Heart left ventricle (tissue), 16 donors: Measurements from ENCODE around the gene TPRG1L. TPM values are rescaled to one million over a fixed set of nuclear protein-coding genes. Genes with fewer than 3 reads are reported as not detected.

Experiments
- ATAC-seq, 4 donors: fragments of 200-7000 bp; cut with Tn5 transposase; one replicate each; pipeline ENCODE4 v1.9.1; 2020 to 2022; ENCODE audit warnings: moderate library complexity in 4 of 4, mild to moderate bottlenecking in 3 of 4, moderate number of reproducible peaks in 1 of 4
- DNase-seq, 5 donors: peaks; one replicate each; pipeline ENCODE4 v3.0.0-alpha.2; 2020
- H3K27ac ChIP-seq, 12 donors: fragments of 200-600 bp; sonication (generic) in 4 of 12; one replicate each; pipeline versions ENCODE4 v1.5.0 to v1.8.0; 2016 to 2022; ENCODE audit warnings: mild to moderate bottlenecking in 2 of 12
- H3K27me3 ChIP-seq, 9 donors: fragments of 200-600 bp; sonication (generic) in 2 of 9; one replicate each; pipeline versions ENCODE4 v1.5.1 to v1.8.0; 2016 to 2022; ENCODE audit warnings: mild to moderate bottlenecking in 3 of 9
- H3K36me3 ChIP-seq, 9 donors: fragments of 200-600 bp; sonication (generic) in 2 of 9; one replicate each; pipeline versions ENCODE4 v1.5.0 to v1.8.0; 2018 to 2022; ENCODE audit warnings: mild to moderate bottlenecking in 2 of 9
- H3K4me1 ChIP-seq, 12 donors: fragments of 200-600 bp; sonication (generic) in 4 of 12; one replicate each; pipeline versions ENCODE4 v1.5.0 to v1.8.0; 2016 to 2022; ENCODE audit warnings: mild to moderate bottlenecking in 3 of 12
- H3K4me3 ChIP-seq, 12 donors: fragments of 200-600 bp; sonication (generic) in 4 of 12; one replicate each; pipeline versions ENCODE4 v1.5.0 to v1.8.0; 2017 to 2022; ENCODE audit warnings: mild to moderate bottlenecking in 9 of 12, moderate library complexity in 4 of 12
- H3K9me3 ChIP-seq, 12 donors: fragments of 200-600 bp; sonication (generic) in 4 of 12; one replicate each; pipeline versions ENCODE4 v1.5.0 to v1.8.0; 2016 to 2022; ENCODE audit warnings: mild to moderate bottlenecking in 1 of 12
- CTCF ChIP-seq, 12 donors: fragments of 200-600 bp; sonication (generic) in 4 of 12; IDR thresholded peaks; one replicate each; pipeline versions ENCODE4 v1.5.0 to v1.8.0; 2018 to 2022; ENCODE audit warnings: antibody characterized with exemption in 12 of 12, mild to moderate bottlenecking in 5 of 12
- POLR2A ChIP-seq, 2 donors: fragments of 450-650 bp; IDR thresholded peaks; one replicate each; pipeline ENCODE4 v1.6.1; 2017; ENCODE audit warnings: antibody characterized with exemption in 2 of 2, mild to moderate bottlenecking in 2 of 2, moderate library complexity in 2 of 2
- WGBS, 4 donors: extraction: QIAGEN DNeasy Blood & Tissue Kit in 2 of 4; methylation state at CpG; one replicate each; pipeline versions ENCODE4 v1.1.5 to v1.1.7; 2013 to 2018; 5-methylcytosine and 5-hydroxymethylcytosine counted together
- intact Hi-C, 10 donors: fragments of 100-400 bp; cut with DNase I; formaldehyde crosslinking; loops; one replicate each; pipeline versions ENCODE4 v1.11.1 to v1.14.2; 2022
- polyA plus RNA-seq, 2 donors: library from polyadenylated mRNA; stranded (reverse); fragments of 200-250 nt; gene quantifications; one replicate each; pipeline ENCODE4 v1.2.3, GENCODE V29; 2013
- total RNA-seq, 9 donors: library from RNA; depleted of rRNA in 2 of 9; stranded (reverse); fragments of >200 nt in 2 of 9; fragmentation: NEBNext Ultra II Directional in 3 of 9; extraction: Animal tissue kit (Norgen Biotek cat#: 25700) in 3 of 9; gene quantifications; one replicate each; pipeline versions ENCODE4 v1.1.0 to v1.2.4, GENCODE V29; 2016 to 2023
- donor health status: ischemic (EF 13 %, LVEDD 7.1; RV severe dilation, severe dysfunction).
- donor health status: healthy with polysubstance abuse.
- donor health status: DM: no; HTN: yes; CAD: no.
- donor health status: DM: no; HTN: no; CAD: no.
- donor health status: ischemic (EF 25% LVEDD 6.9; RV normal size, moderate dysfunction).
- donor health status: ischemic (EF 25% LVEDD 5.7; RV mildly dilated, moderate dysfunction).
- donor health status: healthy.
- donor health status: DM: yes; HTN: yes; CAD: no.
- donor health status: ischemic (EF 35%, LVEDD 5.7; RV mildly dilated, moderate dysfunction).
- donor health status: nonischemic (EF 11% LVEDD 7.7; RV severe dilation, severe dysfunction).
- donor health status: DM: yes; HTN: yes; CAD: no.
- donor health status: PGD.
- donor health status: ischemic (EF 29% LVEDD 5.4; RV normal size, mild dysfunction).
- donor health status: nonischemic (EF 23%, LVEDD 6.1; RV moderate dilation, normal function).

TPRG1L gene
- total and polyA plus RNA-seq, 11 donors, result 24.2 to 58.0 (median 48.8) TPM

GRCh38 chr1:3641046-3641760 lies 16.4 kb downstream of the TPRG1L start:
- H3K4me1 ChIP-seq, result no peaks in the 10 kb centered on the region
- H3K36me3 ChIP-seq, result peaks cover 0 to 81% (median 55%) of the 10 kb centered on the region in 9 donors
- 94 to 97% (median 95%) methylated on average over 26 of the region's 26 CpGs for WGBS, 4 donors
- no peak for ATAC-seq
- no peaks in the 10 kb centered on the region for H3K9me3 ChIP-seq
- no peak overlapping the region for H3K4me3 ChIP-seq
- no peak for TF ChIP-seq POLR2A (IDR thresholded peaks at IDR 0.05)
- TF ChIP-seq CTCF (IDR thresholded peaks at IDR 0.05), result no peak
- H3K27ac ChIP-seq, result no peak overlapping the region
- intact Hi-C loops, result loop anchor here in 1 of 10 donors (10.0 kb wide), 1 partner anchor 84 kb away; no protein-coding TSS in a partner anchor
- no peak for DNase-seq
- H3K27me3 ChIP-seq, result no peaks in the 10 kb centered on the region

GRCh38 chr1:3641816-3642215 lies 17.0 kb downstream of the TPRG1L start:
- intact Hi-C loops, result loop anchor here in 1 of 10 donors (10.0 kb wide), 1 partner anchor 83 kb away; no protein-coding TSS in a partner anchor
- H3K4me1 ChIP-seq, result no peaks in the 10 kb centered on the region
- peaks cover 0 to 81% (median 55%) of the 10 kb centered on the region in 9 donors for H3K36me3 ChIP-seq
- no peaks in the 10 kb centered on the region for H3K9me3 ChIP-seq
- DNase-seq, result no peak
- no peaks in the 10 kb centered on the region for H3K27me3 ChIP-seq
- TF ChIP-seq POLR2A (IDR thresholded peaks at IDR 0.05), result no peak
- TF ChIP-seq CTCF (IDR thresholded peaks at IDR 0.05), result no peak
- H3K27ac ChIP-seq, result no peak overlapping the region
- WGBS, 4 donors, result 94 to 97% (median 96%) methylated on average over 11 of the region's 11 CpGs
- ATAC-seq, result no peak
- H3K4me3 ChIP-seq, result no peak overlapping the region

- no peak overlapping the region for H3K27ac ChIP-seq
- ATAC-seq, result no peak
- H3K9me3 ChIP-seq, result no peaks in the 10 kb centered on the region
- 90 to 93% (median 91%) methylated on average over 39 to 42 of the region's 43 CpGs for WGBS, 4 donors
- H3K4me1 ChIP-seq, result no peaks in the 10 kb centered on the region
- TF ChIP-seq POLR2A (IDR thresholded peaks at IDR 0.05) (no peak), CTCF (IDR thresholded peaks at IDR 0.05) (no peak)
- DNase-seq, result no peak
- H3K36me3 ChIP-seq, result peaks cover 0 to 78% (median 54%) of the 10 kb centered on the region in 9 donors
- H3K4me3 ChIP-seq, result no peak overlapping the region
- no peaks in the 10 kb centered on the region for H3K27me3 ChIP-seq
- intact Hi-C loops, result loop anchor here in 1 of 10 donors (10.0 kb wide), 1 partner anchor 82 kb away; no protein-coding TSS in a partner anchor
Observed at GRCh38 chr1:3642919-3643675, 18.3 kb downstream of the TPRG1L start.

- no peak overlapping the region for H3K4me3 ChIP-seq
- ATAC-seq (no peak), DNase-seq (no peak)
- 92 to 96% (median 95%) methylated on average over 10 to 23 of the region's 25 CpGs for WGBS, 4 donors
- H3K27ac ChIP-seq, result no peak overlapping the region
- H3K4me1 ChIP-seq, result peaks cover 0 to 11% (median 5%) of the 10 kb centered on the region in 12 donors
- H3K36me3 ChIP-seq, result peaks cover 0 to 66% (median 43%) of the 10 kb centered on the region in 9 donors
- intact Hi-C loops, result loop anchor here in 1 of 10 donors (10.0 kb wide), 1 partner anchor 81 kb away; no protein-coding TSS in a partner anchor
- H3K27me3 ChIP-seq, result no peaks in the 10 kb centered on the region
- TF ChIP-seq CTCF (IDR thresholded peaks at IDR 0.05) (no peak), POLR2A (IDR thresholded peaks at IDR 0.05) (no peak)
- H3K9me3 ChIP-seq, result no peaks in the 10 kb centered on the region
Observed at GRCh38 chr1:3644273-3644672, 19.5 kb downstream of the TPRG1L start.
